HCT116 (cell line): ENCODE data around the gene TGM4. TPM values are rescaled to one million over a fixed set of nuclear protein-coding genes. Genes with fewer than 3 reads are reported as not detected.

Source experiments
- ATAC-seq: fragments of 200-7000 bp; cut with Tn5 transposase; 2 replicates; pipeline ENCODE4 v1.9.1; 2020; ENCODE audit warnings: mild to moderate bottlenecking, moderate library complexity
- BruUV-seq: library from RNA; stranded (reverse); fragments of 400-500 nt; replicated peaks from 2 replicates; lab custom pipeline; 2021; lab: Mats Ljungman, UMichigan
- CTCF ChIA-PET: fragments of 300-600 bp; sonication (Branson Sonifier 250); formaldehyde crosslinking; loops from one replicate; lab custom pipeline; 2021; ENCODE audit warnings: antibody characterized with exemption; lab: Charles Lee
- POLR2A ChIA-PET: fragments of 300-600, 350-600 bp; sonication (Branson Sonifier 250); formaldehyde crosslinking; loops from one replicate; lab custom pipeline; 2021; ENCODE audit warnings: antibody characterized with exemption; lab: Charles Lee
- RAD21 ChIA-PET, 2 experiments: fragments of 300-600 bp; sonication (Branson Sonifier 250); formaldehyde crosslinking; loops; one replicate each; lab custom pipeline; 2023; ENCODE audit warnings: low total read pairs in 2 of 2; ENCODE audit not compliant: uncharacterized antibody in 2 of 2, unreplicated experiment in 2 of 2, low non-redundant PET in 1 of 2; lab: Charles Lee
- DNase-seq: peaks from one replicate; pipeline ENCODE4 v3.0.0-alpha.2; 2010; ENCODE audit warnings: low read depth, low spot score
- H2AFZ ChIP-seq: fragments of 200-600 bp; shearing (Covaris generic), sonication (generic); 2 replicates; pipeline ENCODE4 v1.6.1; 2017; ENCODE audit warnings: low read depth, mixed run types, mixed read lengths, antibody characterized with exemption, low read length; ENCODE audit not compliant: poor library complexity, severe bottlenecking
- H3K27ac ChIP-seq: 2 replicates; pipeline ENCODE4 v1.5.1; 2012; ENCODE audit warnings: low read depth, low read length
- H3K27me3 ChIP-seq: fragments of 200-600 bp; sonication (generic); 2 replicates; pipeline ENCODE4 v1.6.1; 2016; ENCODE audit warnings: mixed run types, low read length, mixed read lengths; ENCODE audit not compliant: insufficient read depth
- H3K36me3 ChIP-seq, 2 experiments: fragments of 200-500 bp in 1 of 2; fragments of 200-600 bp in 1 of 2; sonication (Bioruptor generic) in 1 of 2; sonication (generic) in 1 of 2; 2 replicates each; pipeline versions ENCODE4 v1.5.1 to v1.6.1; 2014 to 2016; ENCODE audit warnings: low read length in 2 of 2, inconsistent platforms in 1 of 2, mixed read lengths in 1 of 2, mixed run types in 1 of 2; ENCODE audit not compliant: insufficient read depth in 2 of 2, control insufficient read depth in 1 of 2
- H3K4me1 ChIP-seq, 2 experiments: fragments of 200-600 bp in 1 of 2; sonication (generic) in 1 of 2; 2 replicates each; pipeline versions ENCODE4 v1.5.1 to v1.6.1; 2012 to 2017; ENCODE audit warnings: low read length in 2 of 2, inconsistent platforms in 1 of 2, mild to moderate bottlenecking in 1 of 2, mixed read lengths in 1 of 2, mixed run types in 1 of 2, moderate library complexity in 1 of 2; ENCODE audit not compliant: insufficient read depth in 2 of 2, control insufficient read depth in 1 of 2
- H3K4me2 ChIP-seq: fragments of 200-600 bp; sonication (generic); 2 replicates; pipeline ENCODE4 v1.6.1; 2017; ENCODE audit warnings: mixed run types, low read length, mixed read lengths
- H3K4me3 ChIP-seq, 2 experiments: fragments of 200-600 bp in 1 of 2; sonication (generic) in 1 of 2; replicated peaks in 1 of 2; 2 replicates each; pipeline ENCODE4 v1.5.1; 2011 to 2016; ENCODE audit warnings: low read length in 2 of 2, control low read depth in 1 of 2, low read depth in 1 of 2, mild to moderate bottlenecking in 1 of 2, mixed read lengths in 1 of 2, mixed run types in 1 of 2
- H3K79me2 ChIP-seq: fragments of 200-600 bp; sonication (generic); 2 replicates; pipeline ENCODE4 v1.6.1; 2017; ENCODE audit warnings: mild to moderate bottlenecking, mixed run types, low read length, moderate library complexity, mixed read lengths; ENCODE audit not compliant: insufficient read depth
- H3K9ac ChIP-seq: fragments of 200-600 bp; sonication (generic); 2 replicates; pipeline ENCODE4 v1.6.1; 2016; ENCODE audit warnings: low read length, mixed read lengths
- H3K9me2 ChIP-seq: fragments of 200-600 bp; sonication (generic), shearing (Covaris generic); 2 replicates; pipeline ENCODE4 v1.6.1; 2017; ENCODE audit warnings: mixed run types, mild to moderate bottlenecking, moderate library complexity; ENCODE audit not compliant: insufficient read depth
- H3K9me3 ChIP-seq, 2 experiments: fragments of 200-500 bp in 1 of 2; fragments of 200-600 bp in 1 of 2; sonication (Bioruptor generic) in 1 of 2; sonication (generic) in 1 of 2; 2 replicates each; pipeline ENCODE4 v1.6.1; 2014 to 2017; ENCODE audit warnings: low read length in 2 of 2, mixed read lengths in 2 of 2, inconsistent platforms in 1 of 2, low read depth in 1 of 2, mild to moderate bottlenecking in 1 of 2, mixed run types in 1 of 2, moderate library complexity in 1 of 2; ENCODE audit not compliant: control insufficient read depth in 1 of 2, insufficient read depth in 1 of 2
- H4K20me1 ChIP-seq: fragments of 200-600 bp; sonication (generic), shearing (Covaris generic); 2 replicates; pipeline ENCODE4 v1.6.1; 2017; ENCODE audit warnings: mixed run types, mild to moderate bottlenecking, moderate library complexity; ENCODE audit not compliant: insufficient read depth
- CBX3 ChIP-seq: IDR thresholded peaks from 2 replicates; pipeline ENCODE4 v1.6.1; 2012; ENCODE audit warnings: low read depth
- CEBPB ChIP-seq: IDR thresholded peaks from 2 replicates; pipeline ENCODE4 v1.6.1; 2012; ENCODE audit warnings: low read depth
- EGR1 ChIP-seq: IDR thresholded peaks from 2 replicates; pipeline ENCODE4 v1.6.1; 2012; ENCODE audit warnings: low read depth
- FOSL1 ChIP-seq: IDR thresholded peaks from 2 replicates; pipeline ENCODE4 v1.6.1; 2012; ENCODE audit warnings: low read depth
- POLR2A ChIP-seq: IDR thresholded peaks from 2 replicates; pipeline ENCODE4 v1.7.0; 2011; ENCODE audit warnings: borderline replicate concordance; ENCODE audit not compliant: insufficient read depth, insufficient read length; ENCODE audit errors: extremely low read depth
- POLR2AphosphoS5 ChIP-seq: IDR thresholded peaks from 2 replicates; pipeline ENCODE4 v1.6.1; 2011; ENCODE audit warnings: mild to moderate bottlenecking, low read depth, low read length, moderate library complexity
- RAD21 ChIP-seq: IDR thresholded peaks from 2 replicates; pipeline ENCODE4 v1.6.1; 2012; ENCODE audit warnings: low read depth, mild to moderate bottlenecking
- SIN3A ChIP-seq: IDR thresholded peaks from 2 replicates; pipeline ENCODE4 v1.6.1; 2012; ENCODE audit warnings: low read depth
- SP1 ChIP-seq: IDR thresholded peaks from 2 replicates; pipeline ENCODE4 v1.6.1; 2012; ENCODE audit warnings: low read depth
- SRF ChIP-seq: IDR thresholded peaks from 2 replicates; pipeline ENCODE4 v1.6.1; 2012; ENCODE audit warnings: low read depth
- TCF7L2 ChIP-seq: IDR thresholded peaks from 2 replicates; pipeline ENCODE4 v1.7.0; 2011; ENCODE audit warnings: borderline replicate concordance, inconsistent platforms; ENCODE audit not compliant: insufficient read depth, insufficient read length; ENCODE audit errors: extremely low read depth
- ZFX ChIP-seq: fragments of 450-650 bp; IDR thresholded peaks from 2 replicates; pipeline ENCODE4 v1.6.1; 2017
- ZNF274 ChIP-seq: fragments of 200-500 bp; sonication (Bioruptor generic); IDR thresholded peaks from 2 replicates; pipeline ENCODE4 v1.6.1; 2014; ENCODE audit warnings: mild to moderate bottlenecking, low read depth, low read length, inconsistent platforms
- intact Hi-C: fragments of 100-400 bp; cut with micrococcal nuclease; formaldehyde crosslinking; loops from 2 replicates; pipeline ENCODE4 v1.10.0; 2022
- total RNA-seq: library from RNA; stranded (reverse); gene quantifications from one replicate; pipeline ENCODE4 v1.2.1, GENCODE V29; 2021; ENCODE audit not compliant: unreplicated experiment
- TF ChIP-seq, protein P1 (sequence below): IDR thresholded peaks from 2 replicates; pipeline ENCODE4 v1.6.1; 2012; ENCODE audit warnings: low read depth
- TF ChIP-seq, protein P2 (sequence below): IDR thresholded peaks from 2 replicates; pipeline ENCODE4 v1.6.1; 2012
- TF ChIP-seq, protein P3 (sequence below): IDR thresholded peaks from 2 replicates; pipeline ENCODE4 v1.6.1; 2011; ENCODE audit warnings: mild to moderate bottlenecking, low read length, moderate library complexity; ENCODE audit not compliant: insufficient replicate concordance; ENCODE audit errors: extremely low read depth
- TF ChIP-seq, protein P4 (sequence below): IDR thresholded peaks from 2 replicates; pipeline ENCODE4 v1.6.1; 2012

The TGM4 gene
- total RNA-seq, 1 experiment from 2014 or later, result not detected

DNA sequence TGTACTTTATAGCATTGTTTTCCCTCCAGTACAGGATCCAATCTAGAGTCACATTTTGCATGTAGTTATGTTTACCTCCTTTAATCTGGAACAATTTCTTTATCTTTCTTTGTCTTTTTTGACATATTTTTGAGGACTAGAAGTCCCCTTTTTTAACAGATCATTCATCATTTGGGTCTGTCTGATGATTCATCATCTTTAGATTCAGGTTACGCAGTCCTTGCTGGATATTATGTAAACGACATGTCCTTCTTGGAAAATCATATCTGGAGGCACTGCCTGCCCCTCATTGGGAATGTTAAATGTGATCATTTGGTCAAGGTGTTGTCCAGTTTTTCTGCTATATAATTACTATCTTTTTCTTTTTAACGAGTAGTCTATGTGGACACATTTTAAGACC is 18.3 kb downstream of the TGM4 start:
- TF ChIP-seq RAD21, result no peak
- no peak for TF ChIP-seq SP1
- TF ChIP-seq SRF, result no peak
- no peak for TF ChIP-seq POLR2AphosphoS5
- no peak for TF ChIP-seq CBX3
- no peak for TF ChIP-seq POLR2A
- TF ChIP-seq FOSL1, result no peak
- TF ChIP-seq, protein P1, sequence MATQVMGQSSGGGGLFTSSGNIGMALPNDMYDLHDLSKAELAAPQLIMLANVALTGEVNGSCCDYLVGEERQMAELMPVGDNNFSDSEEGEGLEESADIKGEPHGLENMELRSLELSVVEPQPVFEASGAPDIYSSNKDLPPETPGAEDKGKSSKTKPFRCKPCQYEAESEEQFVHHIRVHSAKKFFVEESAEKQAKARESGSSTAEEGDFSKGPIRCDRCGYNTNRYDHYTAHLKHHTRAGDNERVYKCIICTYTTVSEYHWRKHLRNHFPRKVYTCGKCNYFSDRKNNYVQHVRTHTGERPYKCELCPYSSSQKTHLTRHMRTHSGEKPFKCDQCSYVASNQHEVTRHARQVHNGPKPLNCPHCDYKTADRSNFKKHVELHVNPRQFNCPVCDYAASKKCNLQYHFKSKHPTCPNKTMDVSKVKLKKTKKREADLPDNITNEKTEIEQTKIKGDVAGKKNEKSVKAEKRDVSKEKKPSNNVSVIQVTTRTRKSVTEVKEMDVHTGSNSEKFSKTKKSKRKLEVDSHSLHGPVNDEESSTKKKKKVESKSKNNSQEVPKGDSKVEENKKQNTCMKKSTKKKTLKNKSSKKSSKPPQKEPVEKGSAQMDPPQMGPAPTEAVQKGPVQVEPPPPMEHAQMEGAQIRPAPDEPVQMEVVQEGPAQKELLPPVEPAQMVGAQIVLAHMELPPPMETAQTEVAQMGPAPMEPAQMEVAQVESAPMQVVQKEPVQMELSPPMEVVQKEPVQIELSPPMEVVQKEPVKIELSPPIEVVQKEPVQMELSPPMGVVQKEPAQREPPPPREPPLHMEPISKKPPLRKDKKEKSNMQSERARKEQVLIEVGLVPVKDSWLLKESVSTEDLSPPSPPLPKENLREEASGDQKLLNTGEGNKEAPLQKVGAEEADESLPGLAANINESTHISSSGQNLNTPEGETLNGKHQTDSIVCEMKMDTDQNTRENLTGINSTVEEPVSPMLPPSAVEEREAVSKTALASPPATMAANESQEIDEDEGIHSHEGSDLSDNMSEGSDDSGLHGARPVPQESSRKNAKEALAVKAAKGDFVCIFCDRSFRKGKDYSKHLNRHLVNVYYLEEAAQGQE, result no peak
- no peak for TF ChIP-seq EGR1
- TF ChIP-seq, protein P2, sequence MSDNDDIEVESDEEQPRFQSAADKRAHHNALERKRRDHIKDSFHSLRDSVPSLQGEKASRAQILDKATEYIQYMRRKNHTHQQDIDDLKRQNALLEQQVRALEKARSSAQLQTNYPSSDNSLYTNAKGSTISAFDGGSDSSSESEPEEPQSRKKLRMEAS, result no peak
- no peak for TF ChIP-seq ZNF274
- no peak for TF ChIP-seq ZFX
- TF ChIP-seq, protein P3, sequence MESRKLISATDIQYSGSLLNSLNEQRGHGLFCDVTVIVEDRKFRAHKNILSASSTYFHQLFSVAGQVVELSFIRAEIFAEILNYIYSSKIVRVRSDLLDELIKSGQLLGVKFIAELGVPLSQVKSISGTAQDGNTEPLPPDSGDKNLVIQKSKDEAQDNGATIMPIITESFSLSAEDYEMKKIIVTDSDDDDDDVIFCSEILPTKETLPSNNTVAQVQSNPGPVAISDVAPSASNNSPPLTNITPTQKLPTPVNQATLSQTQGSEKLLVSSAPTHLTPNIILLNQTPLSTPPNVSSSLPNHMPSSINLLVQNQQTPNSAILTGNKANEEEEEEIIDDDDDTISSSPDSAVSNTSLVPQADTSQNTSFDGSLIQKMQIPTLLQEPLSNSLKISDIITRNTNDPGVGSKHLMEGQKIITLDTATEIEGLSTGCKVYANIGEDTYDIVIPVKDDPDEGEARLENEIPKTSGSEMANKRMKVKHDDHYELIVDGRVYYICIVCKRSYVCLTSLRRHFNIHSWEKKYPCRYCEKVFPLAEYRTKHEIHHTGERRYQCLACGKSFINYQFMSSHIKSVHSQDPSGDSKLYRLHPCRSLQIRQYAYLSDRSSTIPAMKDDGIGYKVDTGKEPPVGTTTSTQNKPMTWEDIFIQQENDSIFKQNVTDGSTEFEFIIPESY, result no peak
- TF ChIP-seq SIN3A, result no peak
- TF ChIP-seq, protein P4, sequence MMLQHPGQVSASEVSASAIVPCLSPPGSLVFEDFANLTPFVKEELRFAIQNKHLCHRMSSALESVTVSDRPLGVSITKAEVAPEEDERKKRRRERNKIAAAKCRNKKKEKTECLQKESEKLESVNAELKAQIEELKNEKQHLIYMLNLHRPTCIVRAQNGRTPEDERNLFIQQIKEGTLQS, result no peak
- no peak for TF ChIP-seq CEBPB
- TF ChIP-seq TCF7L2, result no peak
- DNase-seq, result no peak
- no peak overlapping the region for H3K27ac ChIP-seq
- no TSS peak for BruUV-seq
- no peak overlapping the region for H3K4me2 ChIP-seq
- H3K27me3 ChIP-seq, result no peaks in the 10 kb centered on the region
- H3K9me3 ChIP-seq, result no peaks in the 10 kb centered on the region
- H2AFZ ChIP-seq, result no peak overlapping the region
- CTCF ChIA-PET, result no interaction called here
- intact Hi-C loops, result no loop called here
- H3K9ac ChIP-seq, result no peak overlapping the region
- H4K20me1 ChIP-seq, result no peaks in the 10 kb centered on the region
- H3K4me1 ChIP-seq, result peaks cover 0 to 8% of the 10 kb centered on the region in 2 experiments; a peak in 1 of 4 replicates
- POLR2A ChIA-PET, result no interaction called here
- no peaks in the 10 kb centered on the region for H3K9me2 ChIP-seq
- H3K4me3 ChIP-seq, result no peak overlapping the region
- RAD21 ChIA-PET, result no interaction called here
- ATAC-seq, result no peak
- no peaks in the 10 kb centered on the region for H3K79me2 ChIP-seq
- H3K36me3 ChIP-seq, result no peaks in the 10 kb centered on the region
